Activated CD8-positive, alpha-beta memory T cell treated with anti-CD3 and anti-CD28 coated beads, Interleukin-2, amount 10 ng/mL, durations not matched to agents 7 days and 5 days (primary cell): ENCODE data around the gene SH3YL1. TPM values are rescaled to one million over a fixed set of nuclear protein-coding genes. Genes with fewer than 3 reads are reported as not detected.
A peak's percentile ranks its signal among the peaks of the same experiment; 100 is the strongest.

Experiments
- ATAC-seq: fragments of 150-1000 bp; cut with Tn5 transposase; one replicate; pipeline ENCODE4 v1.10.0; 2021; ENCODE audit warnings: moderate library complexity
- CTCF ChIA-PET: fragments of 350-600 bp; sonication (Branson Sonifier 250); formaldehyde crosslinking; loops from one replicate; lab custom pipeline; 2021; ENCODE audit warnings: antibody characterized with exemption; lab: Charles Lee
- DNase-seq: peaks from one replicate; pipeline ENCODE4 v3.0.0-alpha.2; 2020
- H3K27ac Mint-ChIP-seq: one replicate; pipeline ENCODE4 v1.8.0; 2021; ENCODE audit warnings: mild to moderate bottlenecking, mixed read lengths
- H3K27me3 Mint-ChIP-seq: one replicate; pipeline ENCODE4 v1.8.0; 2021; ENCODE audit warnings: mixed read lengths
- H3K36me3 Mint-ChIP-seq: one replicate; pipeline ENCODE4 v1.8.0; 2021; ENCODE audit warnings: mild to moderate bottlenecking, mixed read lengths
- H3K4me1 Mint-ChIP-seq: one replicate; pipeline ENCODE4 v1.8.0; 2021; ENCODE audit warnings: mixed read lengths
- H3K4me3 Mint-ChIP-seq: one replicate; pipeline ENCODE4 v1.8.0; 2021; ENCODE audit warnings: mild to moderate bottlenecking, moderate library complexity, mixed read lengths
- H3K9me3 Mint-ChIP-seq: one replicate; pipeline ENCODE4 v1.8.0; 2022; ENCODE audit warnings: low read depth, mixed read lengths
- total RNA-seq, 2 experiments: library from RNA; stranded (reverse); gene quantifications; one replicate each; pipeline ENCODE4 v1.2.3, GENCODE V29; 2021

The SH3YL1 gene, protein sequence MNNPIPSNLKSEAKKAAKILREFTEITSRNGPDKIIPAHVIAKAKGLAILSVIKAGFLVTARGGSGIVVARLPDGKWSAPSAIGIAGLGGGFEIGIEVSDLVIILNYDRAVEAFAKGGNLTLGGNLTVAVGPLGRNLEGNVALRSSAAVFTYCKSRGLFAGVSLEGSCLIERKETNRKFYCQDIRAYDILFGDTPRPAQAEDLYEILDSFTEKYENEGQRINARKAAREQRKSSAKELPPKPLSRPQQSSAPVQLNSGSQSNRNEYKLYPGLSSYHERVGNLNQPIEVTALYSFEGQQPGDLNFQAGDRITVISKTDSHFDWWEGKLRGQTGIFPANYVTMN
- 10 to 100 TPM; 14.5 to 17.9 TPM for total RNA-seq

DNA sequence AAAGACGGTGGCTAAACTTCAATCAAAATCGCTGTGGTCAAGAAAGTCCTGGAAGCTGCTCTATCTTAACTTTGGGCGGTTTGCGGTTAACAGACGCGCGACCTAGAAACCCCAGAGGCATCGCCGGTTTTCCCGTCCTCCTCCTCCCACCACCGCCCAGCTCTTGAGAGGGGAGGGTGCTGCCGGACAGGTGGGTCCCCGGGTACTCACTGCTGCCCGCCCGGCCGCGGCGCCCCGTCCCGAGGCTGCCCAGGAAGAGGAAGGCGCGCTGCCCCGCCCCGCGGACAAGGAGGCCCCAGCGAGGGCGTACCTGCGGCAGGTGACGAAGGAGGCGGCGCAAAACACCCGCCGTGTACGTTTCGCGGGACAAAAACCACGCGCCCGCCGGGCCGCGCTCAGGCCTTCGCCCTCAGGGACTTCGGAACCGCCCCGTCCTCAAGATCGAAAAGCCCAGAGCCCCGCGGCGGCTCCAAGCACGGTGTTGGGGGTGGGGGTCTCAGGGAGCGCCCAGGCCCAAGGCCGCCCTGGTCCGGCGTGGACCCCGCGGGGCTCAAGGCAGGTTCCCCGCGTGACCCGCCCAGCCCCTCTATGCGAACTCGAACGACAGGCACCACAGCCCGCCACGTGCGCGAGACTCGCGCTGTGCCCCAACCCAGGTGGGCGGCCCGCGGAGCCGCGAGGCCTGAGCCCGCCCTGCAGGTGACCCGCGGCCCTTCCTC lies at the start of gene SH3YL1:
SH3YL1 (minus strand) TSS at position 259 of the 719 bp plus-strand sequence; CDS start at position 211, 48 bp downstream.
- DNase-seq: peak; percentile 59
- Mint-ChIP-seq H3K4me1 (peaks cover 34% of the 10 kb centered on the region), H3K4me3 (peak within 1 kb of the TSS; percentile 94), H3K9me3 (no peaks in the 10 kb centered on the region), H3K36me3 (peaks cover 20% of the 10 kb centered on the region), H3K27me3 (no peaks in the 10 kb centered on the region), H3K27ac (peak within 1 kb of the TSS; percentile 94)
- CTCF ChIA-PET: interaction anchor here (3.8 kb wide), 1 partner anchor 17 kb away, joined by 12 read pairs; no protein-coding TSS in a partner anchor
- ATAC-seq: peak; percentile 34

GRCh38 chr2:310994-311393 lies 47.2 kb upstream of the SH3YL1 start:
- no peak overlapping the region for H3K4me3 Mint-ChIP-seq
- H3K27ac Mint-ChIP-seq: no peak overlapping the region
- no peaks in the 10 kb centered on the region for H3K9me3 Mint-ChIP-seq
- H3K27me3 Mint-ChIP-seq: peaks cover 7% of the 10 kb centered on the region
- no peak for DNase-seq
- ATAC-seq: no peak
- peaks cover under 1% of the 10 kb centered on the region for H3K4me1 Mint-ChIP-seq
- CTCF ChIA-PET: no interaction called here
- H3K36me3 Mint-ChIP-seq: no peaks in the 10 kb centered on the region

DNA sequence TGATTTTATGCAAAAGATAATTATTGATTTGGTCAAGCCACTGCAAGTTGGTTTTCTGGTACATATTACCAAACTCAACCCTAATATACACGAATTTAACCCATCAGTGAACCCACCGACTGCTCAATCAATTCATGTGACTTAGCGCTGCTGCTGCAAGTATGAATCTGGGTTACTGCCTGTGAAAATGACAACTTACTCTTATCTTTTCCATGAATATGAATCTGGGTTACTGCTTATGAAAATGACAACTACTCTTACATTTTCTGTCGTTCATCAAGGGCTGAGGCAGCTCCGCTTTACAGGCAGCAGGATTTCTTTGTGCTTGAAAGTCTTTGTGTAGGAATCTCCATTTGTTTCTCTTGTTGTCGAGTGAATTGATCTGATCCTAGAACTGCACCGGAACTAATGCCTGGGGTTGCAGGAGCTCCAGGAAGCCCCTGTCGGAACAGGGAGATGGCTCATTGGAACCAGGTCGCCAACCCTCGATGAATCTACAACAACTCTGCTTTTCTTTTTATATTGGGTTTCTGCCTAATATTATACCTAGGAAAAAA lies 46.2 kb upstream of the SH3YL1 start:
- H3K9me3 Mint-ChIP-seq: no peaks in the 10 kb centered on the region
- no peak overlapping the region for H3K4me3 Mint-ChIP-seq
- peaks cover 3% of the 10 kb centered on the region for H3K27me3 Mint-ChIP-seq
- no peak for DNase-seq
- peaks cover 1% of the 10 kb centered on the region for H3K4me1 Mint-ChIP-seq
- H3K27ac Mint-ChIP-seq: no peak overlapping the region
- H3K36me3 Mint-ChIP-seq: no peaks in the 10 kb centered on the region
- no peak for ATAC-seq
- CTCF ChIA-PET: no interaction called here

GRCh38 chr2:309148-309953 lies 45.5 kb upstream of the SH3YL1 start:
- ATAC-seq (no peak), DNase-seq (no peak)
- no peaks in the 10 kb centered on the region for H3K36me3 Mint-ChIP-seq
- CTCF ChIA-PET: no interaction called here
- no peak overlapping the region for H3K4me3 Mint-ChIP-seq
- no peak overlapping the region for H3K27ac Mint-ChIP-seq
- peaks cover 1% of the 10 kb centered on the region for H3K4me1 Mint-ChIP-seq
- H3K27me3 Mint-ChIP-seq: peaks cover 2% of the 10 kb centered on the region
- H3K9me3 Mint-ChIP-seq: no peaks in the 10 kb centered on the region

DNA sequence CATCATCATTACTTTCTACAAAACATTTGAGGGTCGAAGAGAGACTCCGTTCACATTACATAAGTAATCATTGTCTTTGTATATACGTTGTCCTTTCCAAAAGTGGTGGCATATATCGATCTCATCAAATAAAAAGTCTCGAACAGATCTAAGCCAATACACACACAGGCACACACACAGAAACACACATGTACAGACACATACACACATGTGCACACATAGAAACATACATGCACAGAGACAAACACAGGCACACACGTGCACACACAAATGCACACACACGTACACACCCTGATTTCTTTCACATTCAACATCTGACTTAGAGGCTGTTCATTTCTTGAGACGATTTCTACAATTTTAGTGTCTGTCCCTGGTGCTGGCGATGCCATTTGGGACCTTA lies 41.5 kb upstream of the SH3YL1 start:
- no peak overlapping the region for H3K4me3 Mint-ChIP-seq
- CTCF ChIA-PET: no interaction called here
- H3K36me3 Mint-ChIP-seq: peaks cover 3% of the 10 kb centered on the region
- no peak overlapping the region for H3K27ac Mint-ChIP-seq
- ATAC-seq: no peak
- peaks cover 1% of the 10 kb centered on the region for H3K4me1 Mint-ChIP-seq
- DNase-seq: no peak
- H3K27me3 Mint-ChIP-seq: no peaks in the 10 kb centered on the region
- H3K9me3 Mint-ChIP-seq: no peaks in the 10 kb centered on the region

DNA sequence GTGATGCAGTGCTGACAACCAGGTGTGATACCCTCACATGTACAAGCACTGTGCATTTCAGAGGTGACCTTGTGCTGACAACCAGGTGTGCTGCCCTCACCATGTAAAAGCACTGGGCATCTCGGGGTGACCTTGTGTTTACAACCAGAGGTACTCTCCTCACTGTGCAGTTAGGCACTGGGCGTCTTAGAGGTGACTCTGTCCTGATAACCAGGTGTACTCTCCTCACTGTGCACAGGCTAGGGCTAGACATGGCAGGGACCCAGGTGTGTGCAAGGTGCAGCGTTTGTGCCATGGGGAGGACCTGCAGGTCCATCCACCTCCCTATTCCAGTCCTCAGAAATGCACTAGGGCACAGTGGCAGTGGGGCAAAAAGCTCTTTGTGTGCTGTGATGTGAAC lies 32.5 kb upstream of the SH3YL1 start:
- CTCF ChIA-PET: no interaction called here
- Mint-ChIP-seq H3K4me3 (no peak overlapping the region), H3K4me1 (no peaks in the 10 kb centered on the region), H3K27ac (no peak overlapping the region), H3K36me3 (peaks cover 3% of the 10 kb centered on the region), H3K27me3 (peaks cover 44% of the 10 kb centered on the region), H3K9me3 (no peaks in the 10 kb centered on the region)
- no peak for DNase-seq
- no peak for ATAC-seq

DNA sequence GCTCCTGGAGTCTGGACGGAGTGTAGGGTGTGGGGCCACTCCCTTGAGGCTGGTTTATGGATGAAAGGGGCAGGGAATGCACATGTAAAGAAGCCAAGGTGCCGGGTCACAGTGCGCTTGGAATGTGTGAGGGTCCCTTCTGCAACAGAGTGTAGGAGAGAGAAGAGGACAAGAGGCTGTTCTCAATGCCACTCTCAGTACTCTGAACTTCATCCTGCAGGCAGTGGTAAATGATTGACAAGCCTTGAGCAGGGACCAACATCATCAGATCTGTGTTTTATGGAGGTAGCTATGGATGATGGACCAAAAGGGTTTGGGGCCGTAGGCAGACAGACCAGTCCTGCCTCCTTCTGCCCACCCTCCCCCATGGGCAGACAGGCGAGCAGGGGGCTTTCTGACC lies 31.3 kb upstream of the SH3YL1 start:
- Mint-ChIP-seq H3K27me3 (peaks cover 57% of the 10 kb centered on the region), H3K4me3 (no peak overlapping the region)
- ATAC-seq: no peak

GRCh38 chr2:290090-290722 lies 26.4 kb upstream of the SH3YL1 start:
- ATAC-seq: peak; percentile 52
- peak; percentile 65 for DNase-seq
- Mint-ChIP-seq H3K27ac (no peak overlapping the region), H3K27me3 (peaks cover 59% of the 10 kb centered on the region), H3K4me1 (peaks cover 7% of the 10 kb centered on the region), H3K9me3 (no peaks in the 10 kb centered on the region), H3K4me3 (peak overlapping the region; percentile 27), H3K36me3 (no peaks in the 10 kb centered on the region)
- CTCF ChIA-PET: interaction anchor here (1.0 to 1.7 kb wide), 6 partner anchors 44 to 273 kb away, joined by 3 to 10 read pairs (median 4); no protein-coding TSS in a partner anchor

More for the DNA sequence above, 31.3 kb upstream of the SH3YL1 start:
- no peak for DNase-seq
- CTCF ChIA-PET: no interaction called here
- Mint-ChIP-seq H3K4me1 (no peaks in the 10 kb centered on the region), H3K9me3 (no peaks in the 10 kb centered on the region), H3K27ac (no peak overlapping the region), H3K36me3 (no peaks in the 10 kb centered on the region)

DNA sequence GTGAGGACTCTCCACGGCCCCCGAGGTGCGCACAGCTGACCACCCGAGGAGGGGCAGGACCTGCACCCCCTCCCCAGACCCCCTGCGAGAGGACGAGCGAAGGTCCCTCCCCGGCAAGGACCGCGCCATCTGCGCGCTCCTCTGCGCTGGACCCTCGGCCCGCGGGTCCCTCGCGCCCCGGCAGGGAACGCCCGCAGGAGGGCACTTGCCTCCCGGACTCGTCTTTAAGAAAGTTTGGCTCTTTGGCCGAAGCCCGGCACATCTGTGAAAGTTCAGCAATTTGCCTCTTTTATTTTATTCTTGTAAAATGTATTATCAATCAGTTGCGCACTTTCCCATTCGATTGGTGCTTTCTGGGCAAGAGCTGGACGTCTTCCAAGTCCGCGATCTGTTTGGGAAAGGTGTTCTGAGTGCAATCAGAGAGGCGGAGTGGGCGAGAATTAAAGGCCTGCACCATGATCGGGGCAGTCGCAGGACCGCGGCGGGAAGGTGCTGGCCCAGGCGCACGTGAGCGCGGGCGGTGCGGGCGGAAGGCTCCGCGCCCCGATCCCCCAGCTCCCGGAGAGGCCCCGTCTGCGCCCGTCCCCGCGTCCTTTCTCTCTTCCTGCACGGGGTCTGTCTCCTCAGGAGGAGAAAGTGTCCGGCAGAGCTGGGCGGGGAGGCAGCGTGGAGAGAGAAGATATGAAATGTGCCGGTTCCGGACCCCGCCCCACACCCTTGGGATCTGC lies 25.7 kb upstream of the SH3YL1 start:
- Mint-ChIP-seq H3K4me1 (peaks cover 7% of the 10 kb centered on the region), H3K36me3 (no peaks in the 10 kb centered on the region), H3K4me3 (peak overlapping the region; percentile 28), H3K27me3 (peaks cover 56% of the 10 kb centered on the region), H3K9me3 (no peaks in the 10 kb centered on the region), H3K27ac (no peak overlapping the region)
- ATAC-seq (peak; percentile 48), DNase-seq (no peak)
- CTCF ChIA-PET: interaction anchor here (1.0 to 1.7 kb wide), 6 partner anchors 44 to 272 kb away, joined by 3 to 10 read pairs (median 4); no protein-coding TSS in a partner anchor

DNA sequence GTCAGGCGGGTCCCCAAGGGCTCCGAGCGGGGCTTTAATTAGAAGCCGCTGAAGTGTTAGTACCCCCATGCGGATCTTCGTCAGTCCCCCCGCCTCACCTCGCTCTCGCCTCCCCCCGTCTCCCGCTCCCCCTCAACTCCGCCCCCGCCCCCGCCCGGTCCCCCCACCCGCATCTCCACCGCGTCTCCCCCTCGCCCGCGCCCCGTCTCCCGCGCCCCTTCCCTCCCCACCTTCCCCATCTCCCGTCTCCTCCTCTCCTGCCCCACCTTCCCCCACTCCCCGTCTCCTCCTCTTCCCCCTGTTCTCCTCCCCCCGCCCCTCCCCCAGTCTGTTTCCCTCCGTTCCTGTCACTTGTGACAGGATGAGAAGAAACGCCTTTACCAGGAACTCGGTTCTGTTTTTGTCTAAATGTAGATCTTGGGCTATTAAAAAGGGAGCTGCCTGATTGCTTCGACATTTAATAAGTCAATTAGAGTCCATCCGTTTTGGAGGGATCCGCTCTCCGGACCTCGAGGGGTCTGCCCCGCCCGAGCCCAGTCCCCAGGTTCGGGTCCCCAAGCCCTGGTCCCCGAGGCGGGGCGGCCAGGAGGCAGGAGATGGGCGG lies 25.0 kb upstream of the SH3YL1 start:
- no peak overlapping the region for H3K27ac Mint-ChIP-seq
- H3K4me1 Mint-ChIP-seq: peaks cover 7% of the 10 kb centered on the region
- CTCF ChIA-PET: interaction anchor here (1.1 kb wide), 1 partner anchor 147 kb away, joined by 3 read pairs; no protein-coding TSS in a partner anchor
- ATAC-seq (no peak), DNase-seq (no peak)
- peaks cover 56% of the 10 kb centered on the region for H3K27me3 Mint-ChIP-seq
- no peaks in the 10 kb centered on the region for H3K9me3 Mint-ChIP-seq
- H3K4me3 Mint-ChIP-seq: no peak overlapping the region
- H3K36me3 Mint-ChIP-seq: no peaks in the 10 kb centered on the region

DNA sequence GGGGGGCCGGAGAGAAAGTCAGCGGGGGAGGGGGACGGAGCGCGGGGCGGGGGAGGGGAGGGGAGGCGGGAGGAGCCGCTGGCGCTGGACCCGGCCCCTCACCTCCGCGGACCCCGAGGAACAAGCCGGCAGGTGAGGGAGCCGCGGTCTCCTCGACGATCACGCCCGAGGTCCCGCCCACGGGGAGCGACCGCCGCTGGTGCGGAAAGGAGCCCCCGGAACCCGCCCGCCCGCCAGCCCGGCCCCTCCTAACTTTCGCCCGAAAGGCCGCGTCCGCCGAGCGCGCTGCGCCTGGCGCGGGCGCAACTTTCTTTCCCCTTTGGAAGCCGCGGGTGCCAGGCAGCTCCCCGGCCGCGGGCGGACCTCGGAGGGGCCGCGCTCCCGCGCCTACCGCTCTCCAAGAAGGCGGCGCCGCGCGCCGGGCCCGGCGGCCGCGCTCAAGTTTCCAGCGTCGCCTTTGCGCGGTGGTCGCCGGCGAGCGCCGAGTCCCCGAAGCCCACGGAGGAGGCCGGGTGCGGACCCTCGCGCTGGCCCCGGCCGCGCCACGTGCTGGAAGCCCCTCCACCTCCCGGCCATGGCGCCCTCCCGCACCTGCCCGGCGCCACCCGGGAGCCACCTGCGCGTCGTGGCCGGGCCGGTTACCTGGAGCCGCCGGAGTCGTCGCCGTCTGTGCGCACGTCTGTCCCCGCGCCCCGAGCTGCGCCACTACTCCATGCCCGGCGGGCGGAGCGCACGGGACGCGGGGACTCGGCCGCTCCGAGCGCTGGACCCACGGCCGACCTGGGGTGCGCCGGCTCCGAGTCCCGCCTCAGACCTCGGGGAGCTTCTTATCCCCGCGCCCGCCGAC lies 24.3 kb upstream of the SH3YL1 start, which contains the start of gene ALKAL2:
ALKAL2 (minus strand) TSS at position 181 of the 847 bp plus-strand sequence. CDS start 256 bp downstream, outside the sequence.
- DNase-seq (no peak), ATAC-seq (peak; percentile 29)
- Mint-ChIP-seq H3K27me3 (peaks cover 56% of the 10 kb centered on the region), H3K36me3 (no peaks in the 10 kb centered on the region), H3K4me3 (no peak within 1 kb of the TSS), H3K9me3 (no peaks in the 10 kb centered on the region), H3K27ac (no peak within 1 kb of the TSS), H3K4me1 (peaks cover 7% of the 10 kb centered on the region)
- CTCF ChIA-PET: interaction anchor here (0.7 kb wide), 1 partner anchor 42 kb away, joined by 3 read pairs; no protein-coding TSS in a partner anchor
